ENCODE data around the gene CEBPB.
A peak's percentile ranks its signal among the peaks of the same experiment; 100 is the strongest.
"Not testable (repeated sequence)": the region's sequence is repeated elsewhere in the genome, so short reads cannot be mapped to it uniquely, and the experiment has no call there.

The CEBPB gene

DNA sequence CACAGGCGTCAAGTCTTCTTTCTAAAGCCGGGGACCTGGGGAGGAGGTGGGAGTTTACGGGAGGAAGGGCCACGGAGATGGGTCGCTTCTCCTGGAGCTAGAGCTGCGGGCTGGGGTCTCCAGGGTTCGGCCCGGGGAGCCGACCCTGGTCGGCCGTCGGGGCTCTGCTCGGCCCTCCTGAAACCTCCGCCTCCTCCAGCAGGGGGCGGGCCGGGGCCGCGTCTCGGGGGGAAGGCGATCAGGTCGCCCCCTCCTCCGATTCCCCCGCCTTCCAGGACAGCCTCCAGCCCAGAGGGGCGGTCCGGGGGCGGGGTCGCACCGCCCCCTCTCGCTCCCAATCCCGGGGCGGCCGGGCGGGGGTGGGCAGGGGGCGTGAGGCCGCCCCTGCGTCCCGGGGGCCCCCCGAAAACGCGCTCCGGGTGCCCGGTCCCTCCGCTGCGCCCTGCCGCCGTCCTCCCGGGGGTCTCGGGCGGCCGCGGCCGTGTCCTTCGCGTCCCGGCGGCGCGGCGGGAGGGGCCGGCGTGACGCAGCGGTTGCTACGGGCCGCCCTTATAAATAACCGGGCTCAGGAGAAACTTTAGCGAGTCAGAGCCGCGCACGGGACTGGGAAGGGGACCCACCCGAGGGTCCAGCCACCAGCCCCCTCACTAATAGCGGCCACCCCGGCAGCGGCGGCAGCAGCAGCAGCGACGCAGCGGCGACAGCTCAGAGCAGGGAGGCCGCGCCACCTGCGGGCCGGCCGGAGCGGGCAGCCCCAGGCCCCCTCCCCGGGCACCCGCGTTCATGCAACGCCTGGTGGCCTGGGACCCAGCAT is at the start of gene CEBPB:
Gene CEBPB, plus strand, starts transcription at position 580 of the 814 bp plus-strand sequence. Its CDS starts 204 bp downstream, at position 784.
- peak; percentile 86 to 91 for DNase-seq

DNA sequence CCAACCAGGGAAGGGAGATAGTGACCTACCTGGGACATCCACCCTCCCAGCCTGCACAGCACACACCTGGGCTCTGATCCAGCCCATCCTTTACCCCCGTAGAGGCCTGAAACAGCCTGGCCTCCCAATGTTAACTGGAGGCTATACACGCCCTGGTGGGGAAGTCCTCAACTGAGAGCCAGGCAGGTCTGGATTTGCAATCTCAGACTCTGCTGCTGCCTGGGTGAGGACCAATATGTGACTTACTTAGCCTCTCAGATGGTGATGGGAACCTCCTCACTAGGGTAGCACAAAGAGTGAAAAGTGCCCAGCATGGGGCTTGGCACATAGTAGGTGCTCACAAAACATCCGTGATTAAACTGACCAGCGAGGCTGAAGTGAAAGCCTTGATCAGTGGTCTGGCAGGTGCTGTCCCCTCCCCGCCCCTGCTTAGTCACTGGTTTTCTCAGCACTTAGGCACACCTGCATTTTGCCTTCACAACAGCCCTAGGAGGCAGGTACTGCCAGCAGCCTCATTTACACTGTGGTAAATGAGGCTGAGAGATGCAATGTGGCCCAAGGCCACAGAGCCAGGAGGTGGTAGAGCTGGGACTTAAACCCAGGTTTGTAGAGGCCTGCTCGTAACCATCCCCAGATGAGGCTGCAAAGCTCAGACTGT is 49.5 kb upstream of the CEBPB start:
- DNase-seq, result no peak

DNA sequence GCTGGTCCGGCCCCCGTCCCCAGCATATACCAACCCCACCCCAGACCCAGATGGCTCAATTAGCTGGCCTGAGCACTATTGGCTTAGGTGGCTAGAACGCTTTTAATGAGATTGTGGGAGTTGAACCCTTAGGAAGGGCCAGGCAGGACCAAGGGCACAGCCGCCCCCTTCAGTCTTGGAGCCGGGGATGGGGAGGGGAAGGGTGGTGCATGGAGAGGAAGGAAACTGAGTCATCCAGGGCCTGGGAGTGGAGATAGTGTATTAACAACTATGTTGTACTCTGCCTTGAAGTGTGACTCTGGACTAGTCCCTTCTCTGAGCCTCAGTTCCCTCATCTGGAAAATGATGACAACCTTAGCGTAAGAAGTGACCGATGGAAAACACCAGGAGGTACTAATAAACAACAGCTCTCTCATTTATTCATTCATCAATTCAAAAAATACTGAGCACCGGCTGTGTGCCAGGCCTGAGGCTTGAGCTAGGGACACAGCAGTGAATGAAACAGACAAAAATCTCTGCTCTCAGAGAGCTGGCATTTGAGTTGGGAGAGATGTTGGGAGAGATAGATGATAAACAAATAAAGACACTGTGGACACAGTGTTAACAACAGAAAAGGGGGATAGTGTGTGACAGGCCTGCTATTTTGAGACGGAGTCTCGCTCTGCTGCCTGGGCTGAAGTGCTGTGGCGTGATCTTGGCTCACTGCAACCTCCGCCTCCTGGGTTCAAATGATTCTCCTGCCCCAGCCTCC is 48.6 kb upstream of the CEBPB start:
- DNase-seq, result no peak

DNA sequence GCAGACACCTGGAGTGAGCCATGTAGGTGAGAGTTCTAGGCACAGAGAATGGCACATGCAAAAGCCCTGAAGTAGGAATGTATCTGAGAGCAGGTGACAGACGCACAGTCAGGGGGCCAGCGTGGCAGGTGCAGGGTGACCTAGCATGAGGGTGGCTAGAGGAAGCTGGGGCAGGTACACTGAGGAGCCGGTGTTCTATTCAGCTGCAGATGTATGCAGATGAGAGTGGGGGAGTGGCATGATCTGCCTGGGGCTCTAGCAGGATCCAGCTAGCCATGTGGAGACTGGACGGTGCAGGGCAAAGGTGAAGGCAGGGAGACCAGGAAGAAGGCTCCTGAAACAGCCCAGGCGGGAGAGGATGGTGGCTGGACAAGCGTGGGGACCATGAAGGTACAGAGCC is 47.8 kb upstream of the CEBPB start:
- DNase-seq, result no peak

DNA sequence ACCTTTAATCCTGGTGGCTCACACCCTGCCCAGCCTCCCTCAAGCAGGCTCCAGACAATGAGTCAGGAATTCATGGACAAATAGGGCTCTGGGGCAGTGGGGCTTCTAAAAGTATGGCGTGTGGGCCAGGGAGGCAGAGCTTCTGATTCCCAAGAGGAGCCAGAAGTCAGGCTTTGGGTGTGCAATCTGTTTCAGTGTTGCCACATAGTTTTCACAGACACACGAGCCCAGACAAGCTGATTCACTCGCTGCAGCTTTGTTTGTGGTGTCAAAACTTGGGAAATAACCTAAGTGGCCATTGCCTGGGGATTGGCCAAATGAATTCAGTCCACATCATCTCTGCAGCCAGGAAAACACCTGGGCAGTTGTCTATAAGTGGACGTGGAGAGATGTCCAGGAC is 46.3 kb upstream of the CEBPB start:
- no peak for DNase-seq

DNA sequence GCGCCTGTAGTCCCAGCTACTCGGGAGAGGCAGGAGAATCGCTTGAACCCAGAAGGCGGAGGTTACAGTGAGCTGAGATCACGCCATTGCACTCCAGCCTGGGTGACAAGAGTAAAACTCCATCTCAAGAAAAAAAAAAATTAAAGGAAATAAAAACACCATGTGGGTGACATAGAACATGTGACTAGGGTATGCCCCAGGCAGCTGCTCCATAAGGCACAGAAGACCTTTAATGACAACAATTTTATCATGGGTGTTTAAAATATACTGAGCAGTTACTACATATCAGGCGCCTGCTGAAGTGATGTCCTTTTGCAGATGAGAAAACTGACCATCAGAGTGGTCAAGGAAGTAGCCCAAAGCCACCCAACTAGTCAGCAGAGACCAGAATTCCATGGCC is 45.1 kb upstream of the CEBPB start:
- no peak for DNase-seq

DNA sequence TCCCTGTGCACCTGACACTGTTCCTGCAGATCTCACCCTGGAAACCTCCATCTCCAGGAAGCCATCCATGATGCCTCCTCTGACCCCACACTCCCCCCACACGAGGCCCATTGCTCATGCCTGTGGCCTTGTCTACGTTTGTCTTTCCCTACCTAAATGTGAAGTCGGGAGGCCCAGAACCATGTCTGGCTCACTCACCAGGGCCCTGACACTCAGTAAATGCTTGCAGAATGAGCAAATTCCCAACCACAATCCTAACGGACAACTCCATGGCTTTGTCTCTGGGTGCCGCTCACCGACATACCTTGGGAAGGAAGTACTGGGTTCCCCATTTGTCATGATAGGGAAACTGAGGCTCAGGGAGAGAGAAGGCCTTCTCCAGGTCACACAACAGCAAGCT is 44.4 kb upstream of the CEBPB start:
- no peak for DNase-seq

DNA sequence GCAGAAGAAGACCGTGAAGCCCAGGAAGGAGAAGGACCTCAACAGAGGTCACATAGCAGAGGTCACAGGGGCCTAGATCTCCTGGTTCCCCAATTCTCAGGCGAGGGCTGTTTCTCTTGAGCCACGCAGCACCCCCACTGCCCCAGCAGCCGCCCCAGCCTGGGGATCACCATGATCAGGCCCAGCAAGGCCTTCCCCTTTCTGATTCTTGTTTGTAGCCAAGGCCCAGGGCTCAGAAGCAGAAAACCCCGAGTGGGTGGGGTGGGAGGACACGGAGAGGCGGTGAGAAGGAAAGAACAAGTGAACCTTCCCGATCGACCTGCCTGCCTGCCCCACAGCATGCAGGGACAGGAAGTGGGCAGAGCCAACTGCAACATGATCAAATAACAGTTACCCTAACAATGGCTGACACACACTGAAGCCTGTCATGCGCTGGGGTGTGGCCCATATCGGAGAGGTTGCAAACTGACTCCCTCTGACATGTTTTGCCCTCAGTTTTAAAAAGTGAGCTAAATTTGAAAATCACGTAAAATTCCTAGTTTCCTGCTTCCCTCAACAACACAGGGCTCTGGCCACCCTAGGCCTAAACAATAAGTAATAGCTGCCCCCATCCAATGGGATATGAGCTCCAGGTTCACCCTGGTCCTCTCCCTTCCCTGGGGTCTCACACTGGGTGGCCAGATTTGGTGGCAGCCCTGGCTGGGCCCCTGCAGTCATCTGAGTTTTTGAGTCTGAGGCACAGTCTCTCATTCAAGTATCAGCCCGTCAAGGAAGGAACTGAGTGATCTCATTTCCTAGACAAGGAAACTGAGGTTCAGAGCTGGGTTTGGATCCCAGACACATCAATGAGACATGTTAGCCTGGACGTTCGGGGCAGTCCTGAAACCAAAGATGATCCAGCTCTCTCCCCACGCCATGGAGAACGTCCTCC is 43.6 kb upstream of the CEBPB start:
- no peak for DNase-seq

DNA sequence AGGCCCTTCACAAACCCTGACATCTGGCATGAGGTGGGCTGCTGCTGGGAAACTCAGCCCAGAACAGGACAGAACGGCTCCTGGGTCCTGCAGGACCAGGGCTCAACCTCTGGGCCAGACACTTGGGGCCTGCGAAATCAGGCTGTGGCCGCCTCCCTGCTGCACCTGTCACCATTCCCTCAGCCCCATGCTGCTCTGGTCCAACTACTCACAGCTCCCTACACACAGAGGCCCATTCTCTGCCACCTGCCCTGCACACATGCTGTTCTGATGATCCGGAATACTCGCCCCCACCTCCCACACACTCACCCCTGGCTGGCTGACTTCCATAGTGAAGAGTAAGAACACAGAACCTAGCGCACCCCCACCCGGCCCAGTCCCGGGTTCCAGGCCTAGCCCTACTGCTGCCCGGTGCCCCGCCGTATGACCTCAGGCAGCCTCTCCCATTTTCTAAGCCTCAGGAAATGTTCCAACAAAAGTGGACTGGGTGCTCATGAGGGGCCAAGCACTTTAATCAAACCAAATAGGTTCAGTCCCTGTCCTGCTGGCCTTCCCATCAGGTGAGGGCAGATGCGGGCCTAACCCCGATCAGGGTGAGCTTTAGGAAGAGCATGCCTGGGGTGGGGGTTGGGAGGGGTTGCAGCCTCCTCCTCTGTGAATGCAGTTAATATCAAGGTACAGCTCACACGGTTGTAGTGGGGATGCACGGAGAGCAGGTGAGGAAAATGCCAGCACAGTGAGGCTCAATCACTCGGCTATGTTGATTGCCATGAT is 41.0 kb upstream of the CEBPB start:
- DNase-seq, result no peak

DNA sequence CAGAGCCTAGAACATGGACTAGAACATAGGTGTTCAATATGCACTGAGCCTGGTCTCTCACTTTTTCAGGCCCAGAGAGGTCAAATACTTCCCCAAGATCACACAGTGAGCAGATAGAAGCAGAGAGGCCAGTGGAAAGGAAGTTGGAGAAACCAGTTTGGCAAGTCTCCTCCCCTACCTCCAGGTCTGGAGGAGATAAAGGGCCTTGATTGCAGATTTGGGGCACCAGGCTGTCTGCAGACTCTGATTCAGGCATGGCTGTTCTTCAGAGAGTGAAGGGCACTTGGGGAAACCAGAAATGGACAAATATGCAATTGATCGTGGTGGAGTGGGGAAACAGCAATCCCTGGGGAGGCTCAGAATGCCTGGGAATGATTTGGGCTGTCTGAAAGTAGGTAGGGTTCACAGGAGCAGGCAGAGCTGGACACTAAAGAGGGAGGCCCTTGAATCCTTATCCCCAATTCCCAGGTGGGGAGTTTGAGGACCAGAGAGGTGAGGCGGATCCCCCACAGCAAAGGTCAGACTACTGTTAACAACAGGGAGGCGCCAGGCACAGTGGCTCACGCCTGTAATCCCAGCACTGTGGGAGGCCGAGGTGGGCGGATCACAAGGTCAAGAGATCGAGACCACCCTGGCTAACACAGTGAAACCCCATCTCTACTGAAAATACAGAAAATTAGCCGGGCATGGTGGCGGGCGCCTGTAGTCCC is 39.4 kb upstream of the CEBPB start:
- DNase-seq, result no peak

DNA sequence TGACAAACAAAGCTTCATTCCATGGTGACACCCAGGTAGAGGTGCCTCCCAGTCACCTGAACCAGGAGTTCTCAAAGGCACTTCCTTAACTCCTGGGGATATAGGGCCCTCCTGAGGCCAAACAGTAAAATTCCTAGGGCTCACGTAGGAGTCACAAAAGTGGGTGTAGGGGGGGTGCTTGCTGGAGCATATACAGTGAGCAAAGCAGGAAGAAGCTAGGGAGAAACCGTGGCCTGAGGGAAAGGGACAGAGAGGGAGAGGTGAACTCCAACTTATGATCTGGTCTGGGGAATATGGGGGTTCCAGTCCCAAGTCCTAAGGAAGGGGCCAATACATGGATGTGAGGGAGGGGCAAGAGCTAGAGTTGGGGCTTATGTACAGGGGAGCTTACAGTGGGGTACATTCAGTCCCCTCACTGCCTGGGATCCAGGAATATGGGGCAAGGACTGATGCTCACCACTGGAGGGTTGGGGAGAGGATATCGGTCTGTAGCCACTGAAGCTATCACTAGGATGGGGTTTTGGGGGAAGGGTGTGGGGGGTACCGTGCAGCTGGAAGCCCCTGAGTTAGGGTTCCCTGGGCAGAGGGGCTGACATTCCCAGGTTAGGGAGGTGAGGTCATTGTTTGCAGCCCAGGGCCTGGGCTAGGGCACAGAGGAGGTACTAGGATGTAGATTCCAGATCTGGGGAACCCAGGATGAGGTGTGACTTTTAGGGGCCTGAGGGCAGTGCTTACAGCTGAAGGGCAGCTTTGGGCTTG is 38.1 kb upstream of the CEBPB start:
- no peak for DNase-seq

DNA sequence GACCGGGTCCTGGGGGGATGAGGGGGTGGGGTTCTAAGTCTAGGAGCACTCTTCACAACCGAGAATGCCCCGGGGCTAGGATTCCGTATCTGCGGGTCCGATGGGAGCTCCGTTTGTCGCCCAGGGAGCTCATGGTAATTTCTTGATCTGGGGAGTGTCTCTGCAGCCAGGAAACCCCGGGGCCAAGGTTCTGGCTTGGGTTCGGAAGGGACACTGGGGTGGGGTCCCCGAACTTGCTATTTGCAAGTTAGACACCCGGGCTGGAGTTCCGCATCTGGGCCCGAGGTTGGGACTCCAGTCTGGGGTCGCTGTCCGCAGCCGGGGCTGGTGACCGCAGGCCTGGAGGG is 37.5 kb upstream of the CEBPB start:
- no peak for DNase-seq

DNA sequence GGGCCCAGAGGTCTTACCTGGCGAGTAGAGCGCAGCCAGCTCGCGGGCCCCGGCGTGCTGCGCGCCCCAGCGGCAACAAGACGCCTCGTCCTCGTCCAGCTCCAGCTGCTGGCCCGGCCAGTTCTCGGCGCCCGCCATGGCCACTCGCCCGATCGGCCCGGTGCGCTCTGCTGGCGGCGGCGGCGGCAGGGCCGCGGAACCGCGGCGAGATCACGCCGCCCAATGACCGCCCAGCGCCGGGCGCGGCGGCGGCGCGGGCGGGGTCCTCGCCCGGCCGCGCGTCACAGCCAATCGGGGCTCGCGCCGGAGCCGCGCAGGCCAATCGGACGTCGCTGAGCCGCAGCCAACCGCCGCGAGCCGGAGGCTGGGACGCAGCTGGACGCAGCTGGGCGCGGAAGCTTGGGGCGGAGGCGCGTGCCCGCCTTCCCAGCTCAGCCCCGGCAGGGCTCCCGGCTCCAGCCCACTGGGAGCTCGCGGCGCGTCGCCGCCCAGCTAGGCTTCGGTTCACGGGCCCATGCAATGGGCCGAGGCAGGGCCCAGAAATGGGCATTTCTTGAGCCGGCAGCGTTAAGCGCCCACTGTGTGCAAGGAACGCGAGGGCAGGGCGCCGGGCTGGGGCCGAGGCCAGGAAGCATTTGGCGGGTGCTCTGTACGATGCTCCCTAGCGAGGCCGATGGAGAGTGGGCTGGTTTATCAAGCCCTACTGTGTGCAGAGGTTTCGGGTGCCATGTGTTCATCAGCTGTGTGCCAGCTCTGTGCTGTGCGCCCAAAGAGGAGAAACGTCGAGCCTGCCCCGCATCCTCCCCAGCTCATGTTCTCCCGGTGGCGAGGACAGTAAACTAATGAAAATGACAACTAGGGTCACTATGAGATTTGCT is 36.9 kb upstream of the CEBPB start, which contains the start of gene PEDS1:
Gene PEDS1, minus strand, starts transcription at position 224 of the 878 bp plus-strand sequence. Its CDS starts 86 bp downstream, at position 138.
- DNase-seq, result peak; percentile 82 to 95

DNA sequence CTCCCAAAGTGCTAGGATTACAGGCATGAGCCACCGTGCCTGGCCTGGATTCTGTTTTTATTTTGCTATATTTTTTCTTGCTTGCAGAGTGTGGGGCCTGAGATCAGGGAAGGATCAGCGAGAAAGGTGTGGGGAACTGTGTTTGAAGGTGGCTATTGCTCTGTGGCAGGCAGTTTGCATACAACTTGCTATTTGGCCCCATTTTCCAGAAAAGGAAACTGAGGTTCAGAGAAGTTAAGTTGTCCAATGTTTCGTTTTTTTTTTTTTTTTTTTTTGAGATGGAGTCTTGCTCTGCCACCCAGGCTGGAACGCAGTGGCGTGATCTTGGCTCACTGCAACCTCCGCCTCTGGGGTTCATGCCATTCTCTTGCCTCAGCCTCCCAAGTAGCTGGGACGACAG is 29.1 kb upstream of the CEBPB start:
- DNase-seq, result not testable (repeated sequence)

DNA sequence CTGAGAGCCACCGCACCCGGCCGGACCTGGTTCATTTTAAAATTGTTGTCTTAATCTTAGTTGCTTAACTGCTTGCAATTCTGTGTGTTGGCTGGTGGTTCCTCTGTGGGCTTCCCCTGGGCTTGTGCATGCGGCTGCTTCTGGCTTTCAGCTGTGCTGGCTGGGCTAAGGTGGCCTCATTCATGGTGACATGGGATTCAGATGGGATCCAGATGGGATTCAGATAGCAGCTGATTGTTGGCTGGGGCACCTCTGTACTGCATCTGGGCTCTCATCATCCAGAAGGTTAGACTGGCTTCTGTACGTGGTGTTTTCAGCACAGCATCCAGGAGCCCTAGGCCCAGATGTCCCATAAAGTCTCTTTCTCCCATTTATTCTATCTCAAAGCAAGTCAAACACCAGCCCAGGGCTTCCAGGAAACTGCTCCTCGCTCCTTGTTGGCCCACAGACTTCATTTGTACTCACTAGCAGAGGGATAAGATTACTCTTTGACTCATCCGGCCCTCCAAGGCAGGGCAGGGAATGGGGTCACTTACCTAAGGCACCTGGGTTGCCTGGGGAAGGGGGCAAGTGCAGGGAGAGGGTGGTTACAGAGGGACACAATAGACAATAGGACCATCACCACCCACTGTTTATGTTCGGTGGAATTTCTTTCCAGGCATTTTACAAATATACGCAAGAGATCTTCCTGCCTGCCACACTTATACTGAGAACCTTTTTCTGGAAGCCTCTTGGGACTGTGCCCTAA is 26.9 kb upstream of the CEBPB start:
- DNase-seq, result no peak

DNA sequence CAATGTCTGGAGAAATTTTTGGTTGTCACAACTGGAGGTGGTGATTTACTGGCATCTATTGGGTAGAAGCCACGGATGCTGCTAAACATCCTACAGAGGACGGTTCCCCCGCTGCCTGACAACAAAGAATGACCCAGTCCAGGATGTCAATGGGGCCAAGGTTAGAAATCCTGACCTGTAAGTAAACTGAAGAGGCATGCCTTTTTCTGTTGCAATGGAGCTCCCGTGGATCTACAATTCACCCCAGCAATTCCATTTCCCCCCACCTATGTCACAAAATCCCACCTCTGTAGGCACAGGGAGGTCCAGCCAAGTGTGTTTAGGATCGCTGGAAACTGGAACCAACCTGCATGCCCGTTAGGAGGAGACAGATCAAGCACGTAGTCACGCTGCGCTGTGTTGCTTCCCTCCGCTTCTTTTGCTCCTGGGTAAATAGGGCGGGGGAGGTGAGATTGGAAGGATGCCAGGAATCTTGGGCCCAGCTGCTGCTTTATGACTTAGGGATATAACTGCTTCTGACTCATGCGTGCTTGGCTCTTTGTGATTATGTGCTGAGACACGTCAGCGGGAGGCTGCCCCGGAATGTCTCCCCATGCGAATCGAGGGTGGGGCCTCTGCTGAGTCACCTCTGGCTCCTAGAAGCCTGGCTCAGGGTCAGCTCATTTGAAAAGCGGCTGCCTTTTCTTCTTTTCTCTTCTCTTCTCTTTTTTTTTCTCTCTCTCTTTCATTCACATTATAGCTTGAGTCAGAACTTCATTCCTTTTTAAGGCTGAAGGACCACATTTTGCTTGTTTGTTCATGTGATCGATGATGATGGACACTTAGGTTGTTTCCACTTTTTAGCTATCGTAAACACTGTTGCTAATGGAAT is 24.7 kb upstream of the CEBPB start:
- peak; percentile 68 to 88 for DNase-seq

DNA sequence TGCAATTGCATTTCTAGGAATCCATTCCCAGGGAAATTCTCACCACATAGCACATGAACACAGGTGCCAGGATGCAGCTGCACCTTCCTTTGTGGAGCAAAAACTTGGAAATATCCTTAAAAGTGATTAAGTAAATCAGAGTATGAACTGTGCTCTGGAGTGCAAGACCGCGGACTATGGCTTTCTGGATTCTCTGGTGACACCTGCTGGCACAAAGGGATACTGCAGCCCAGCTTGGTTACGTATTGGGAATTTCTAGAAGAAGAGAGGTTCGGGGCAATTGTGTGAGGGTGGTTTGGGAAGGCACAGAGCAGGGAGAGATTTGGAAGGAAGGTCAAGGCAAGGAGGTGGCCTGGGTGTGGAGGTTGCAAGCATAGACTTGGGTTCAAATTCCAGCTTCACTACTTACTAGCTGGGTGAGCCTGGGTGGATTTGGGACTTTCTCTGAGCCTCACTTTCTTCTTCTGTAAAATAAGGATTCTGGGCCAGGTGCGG is 21.3 kb upstream of the CEBPB start:
- DNase-seq, result peak; percentile 38 to 48
